ENCODE measurements around the gene PSMB9.

PSMB9 gene

GRCh38 chr6:32894085-32895005 is 40.4 kb downstream of the PSMB9 start:
- Histone ChIP-seq H2AK5ac (ENCODE audit: low read depth, low read length) (no peak overlapping the region), H2BK15ac (ENCODE audit: low read length) (peak overlapping the region; percentile 94), H2AFZ (ENCODE audit: low read length) (peak overlapping the region; percentile 96), H3K9ac (ENCODE audit: low read depth, low read length, poor library complexity) (peak overlapping the region; percentile 91), H3K36me3 (replicated peaks in 1 of 2; ENCODE audit: control insufficient read depth in 2 of 2, insufficient read depth in 2 of 2, low read length in 2 of 2) (peaks cover 0 to 23% of the 10 kb centered on the region in 2 donors), H3K4me3 (ENCODE audit: low read length in 2 of 2) (peak overlapping the region; percentile 82 to 97), H3K23ac (ENCODE audit: low read depth, low read length, poor library complexity) (peak overlapping the region; percentile 90), H3K27ac (replicated peaks; ENCODE audit: low read length) (peak overlapping the region; percentile 96), H3K18ac (ENCODE audit: low read length) (peak overlapping the region; percentile 98), H3K27me3 (ENCODE audit: control insufficient read depth in 3 of 3, insufficient read depth in 3 of 3, low read depth in 1 of 3, low read length in 3 of 3) (no peaks in the 10 kb centered on the region), H3K4me1 (ENCODE audit: control insufficient read depth in 2 of 2, insufficient read depth in 1 of 2, low read depth in 1 of 2, low read length in 2 of 2) (peaks cover 3 to 10% of the 10 kb centered on the region in 2 donors), H2BK5ac (ENCODE audit: low read length) (peak overlapping the region; percentile 90), H3K4ac (ENCODE audit: low read length) (no peak overlapping the region), H3K79me1 (ENCODE audit: low read depth, low read length) (peaks cover 5% of the 10 kb centered on the region), H4K8ac (ENCODE audit: low read depth, low read length) (no peak overlapping the region), H3K14ac (ENCODE audit: low read length) (peak overlapping the region; percentile 51), H2BK12ac (ENCODE audit: low read length) (peak overlapping the region; percentile 54), H3K4me2 (ENCODE audit: insufficient read depth, low read length, poor library complexity, severe bottlenecking) (peak overlapping the region; percentile 94), H2BK120ac (ENCODE audit: low read depth, low read length) (no peak overlapping the region), H4K91ac (ENCODE audit: low read depth, low read length, poor library complexity) (no peak overlapping the region), H3K9me3 (replicated peaks in 1 of 2; ENCODE audit: control insufficient read depth in 2 of 2, insufficient read depth in 1 of 2, low read depth in 1 of 2, low read length in 2 of 2) (no peaks in the 10 kb centered on the region)
- DNase-seq (ENCODE audit: low spot score): peak; percentile 97
- WGBS, 2 donors (ENCODE audit: extremely low coverage in 2 of 2, insufficient read length in 2 of 2, insufficient replicate concordance in 1 of 2): no CpG with 5 or more reads among the region's 61 CpGs

GRCh38 chr6:32895006-32895345 is 41.0 kb downstream of the PSMB9 start:
- H3K18ac ChIP-seq (ENCODE audit: low read length): peak overlapping the region; percentile 95
- no CpG with 5 or more reads among the region's 8 CpGs for WGBS, 2 donors (ENCODE audit: extremely low coverage in 2 of 2, insufficient read length in 2 of 2, insufficient replicate concordance in 1 of 2)
- no peaks in the 10 kb centered on the region for H3K9me3 ChIP-seq (replicated peaks in 1 of 2; ENCODE audit: control insufficient read depth in 2 of 2, insufficient read depth in 1 of 2, low read depth in 1 of 2, low read length in 2 of 2)
- H3K23ac ChIP-seq (ENCODE audit: low read depth, low read length, poor library complexity): peak overlapping the region; percentile 65
- peaks cover 3 to 10% of the 10 kb centered on the region in 2 donors for H3K4me1 ChIP-seq (ENCODE audit: control insufficient read depth in 2 of 2, insufficient read depth in 1 of 2, low read depth in 1 of 2, low read length in 2 of 2)
- peak overlapping the region; percentile 41 for H3K14ac ChIP-seq (ENCODE audit: low read length)
- H4K91ac ChIP-seq (ENCODE audit: low read depth, low read length, poor library complexity): no peak overlapping the region
- peaks cover 0 to 23% of the 10 kb centered on the region in 2 donors for H3K36me3 ChIP-seq (replicated peaks in 1 of 2; ENCODE audit: control insufficient read depth in 2 of 2, insufficient read depth in 2 of 2, low read length in 2 of 2)
- H2AK5ac ChIP-seq (ENCODE audit: low read depth, low read length): no peak overlapping the region
- no peak overlapping the region for H2BK12ac ChIP-seq (ENCODE audit: low read length)
- H3K27ac ChIP-seq (replicated peaks; ENCODE audit: low read length): peak overlapping the region; percentile 45
- no peak overlapping the region for H2BK120ac ChIP-seq (ENCODE audit: low read depth, low read length)
- H3K79me1 ChIP-seq (ENCODE audit: low read depth, low read length): peaks cover 5% of the 10 kb centered on the region
- peak overlapping the region; percentile 94 for H3K4me2 ChIP-seq (ENCODE audit: insufficient read depth, low read length, poor library complexity, severe bottlenecking)
- H3K27me3 ChIP-seq (ENCODE audit: control insufficient read depth in 3 of 3, insufficient read depth in 3 of 3, low read depth in 1 of 3, low read length in 3 of 3): no peaks in the 10 kb centered on the region
- H2BK15ac ChIP-seq (ENCODE audit: low read length): peak overlapping the region; percentile 94
- H2AFZ ChIP-seq (ENCODE audit: low read length): peak overlapping the region; percentile 96
- no peak overlapping the region for H3K4ac ChIP-seq (ENCODE audit: low read length)
- H4K8ac ChIP-seq (ENCODE audit: low read depth, low read length): no peak overlapping the region
- DNase-seq (ENCODE audit: low spot score): no peak
- peak overlapping the region; percentile 90 for H2BK5ac ChIP-seq (ENCODE audit: low read length)
- peak overlapping the region; percentile 91 for H3K9ac ChIP-seq (ENCODE audit: low read depth, low read length, poor library complexity)
- H3K4me3 ChIP-seq (ENCODE audit: low read length in 2 of 2): peak overlapping the region; percentile 82 to 97

GRCh38 chr6:32903952-32904351 is 50.0 kb downstream of the PSMB9 start:
- no peaks in the 10 kb centered on the region for H3K27me3 ChIP-seq (ENCODE audit: control insufficient read depth in 3 of 3, insufficient read depth in 3 of 3, low read depth in 1 of 3, low read length in 3 of 3)

GRCh38 chr6:32905078-32905477 is 51.1 kb downstream of the PSMB9 start:
- Histone ChIP-seq H3K4me2 (ENCODE audit: insufficient read depth, low read length, poor library complexity, severe bottlenecking) (no peak overlapping the region), H3K27ac (replicated peaks; ENCODE audit: low read length) (no peak overlapping the region), H2BK120ac (ENCODE audit: low read depth, low read length) (no peak overlapping the region), H3K9me3 (replicated peaks in 1 of 2; ENCODE audit: control insufficient read depth in 2 of 2, insufficient read depth in 1 of 2, low read depth in 1 of 2, low read length in 2 of 2) (no peaks in the 10 kb centered on the region), H3K79me1 (ENCODE audit: low read depth, low read length) (no peaks in the 10 kb centered on the region), H3K4ac (ENCODE audit: low read length) (no peak overlapping the region), H2BK15ac (ENCODE audit: low read length) (no peak overlapping the region), H4K91ac (ENCODE audit: low read depth, low read length, poor library complexity) (no peak overlapping the region), H3K9ac (ENCODE audit: low read depth, low read length, poor library complexity) (no peak overlapping the region), H4K8ac (ENCODE audit: low read depth, low read length) (no peak overlapping the region), H3K4me1 (ENCODE audit: control insufficient read depth in 2 of 2, insufficient read depth in 1 of 2, low read depth in 1 of 2, low read length in 2 of 2) (no peaks in the 10 kb centered on the region), H2BK5ac (ENCODE audit: low read length) (no peak overlapping the region), H3K14ac (ENCODE audit: low read length) (no peak overlapping the region), H3K4me3 (ENCODE audit: low read length in 2 of 2) (no peak overlapping the region), H2AFZ (ENCODE audit: low read length) (no peak overlapping the region), H3K27me3 (ENCODE audit: control insufficient read depth in 3 of 3, insufficient read depth in 3 of 3, low read depth in 1 of 3, low read length in 3 of 3) (no peaks in the 10 kb centered on the region), H3K36me3 (replicated peaks in 1 of 2; ENCODE audit: control insufficient read depth in 2 of 2, insufficient read depth in 2 of 2, low read length in 2 of 2) (peaks cover 4 to 11% of the 10 kb centered on the region in 2 donors), H2BK12ac (ENCODE audit: low read length) (no peak overlapping the region), H3K18ac (ENCODE audit: low read length) (no peak overlapping the region), H3K23ac (ENCODE audit: low read depth, low read length, poor library complexity) (no peak overlapping the region), H2AK5ac (ENCODE audit: low read depth, low read length) (no peak overlapping the region)
- WGBS, 2 donors (ENCODE audit: extremely low coverage in 2 of 2, insufficient read length in 2 of 2, insufficient replicate concordance in 1 of 2): no CpG with 5 or more reads among the region's 2 CpGs
- no peak for DNase-seq (ENCODE audit: low spot score)

More at GRCh38 chr6:32903952-32904351, 50.0 kb downstream of the PSMB9 start:
- Histone ChIP-seq H2BK5ac (ENCODE audit: low read length) (no peak overlapping the region), H3K4me2 (ENCODE audit: insufficient read depth, low read length, poor library complexity, severe bottlenecking) (no peak overlapping the region), H3K9me3 (replicated peaks in 1 of 2; ENCODE audit: control insufficient read depth in 2 of 2, insufficient read depth in 1 of 2, low read depth in 1 of 2, low read length in 2 of 2) (no peaks in the 10 kb centered on the region), H3K27ac (replicated peaks; ENCODE audit: low read length) (no peak overlapping the region), H4K8ac (ENCODE audit: low read depth, low read length) (no peak overlapping the region), H4K91ac (ENCODE audit: low read depth, low read length, poor library complexity) (no peak overlapping the region), H3K4ac (ENCODE audit: low read length) (no peak overlapping the region), H2BK12ac (ENCODE audit: low read length) (no peak overlapping the region), H3K4me3 (ENCODE audit: low read length in 2 of 2) (no peak overlapping the region), H3K14ac (ENCODE audit: low read length) (no peak overlapping the region), H3K9ac (ENCODE audit: low read depth, low read length, poor library complexity) (no peak overlapping the region), H3K79me1 (ENCODE audit: low read depth, low read length) (no peaks in the 10 kb centered on the region), H2BK120ac (ENCODE audit: low read depth, low read length) (no peak overlapping the region), H3K36me3 (replicated peaks in 1 of 2; ENCODE audit: control insufficient read depth in 2 of 2, insufficient read depth in 2 of 2, low read length in 2 of 2) (peaks cover 4 to 11% of the 10 kb centered on the region in 2 donors), H3K18ac (ENCODE audit: low read length) (no peak overlapping the region), H3K23ac (ENCODE audit: low read depth, low read length, poor library complexity) (no peak overlapping the region), H2BK15ac (ENCODE audit: low read length) (no peak overlapping the region), H3K4me1 (ENCODE audit: control insufficient read depth in 2 of 2, insufficient read depth in 1 of 2, low read depth in 1 of 2, low read length in 2 of 2) (no peaks in the 10 kb centered on the region), H2AK5ac (ENCODE audit: low read depth, low read length) (no peak overlapping the region), H2AFZ (ENCODE audit: low read length) (no peak overlapping the region)
- no peak for DNase-seq (ENCODE audit: low spot score)
